ENCODE measurements around the gene SMNDC1. TPM values are rescaled to one million over a fixed set of nuclear protein-coding genes. Genes with fewer than 3 reads are reported as not detected.

Gene SMNDC1
- total RNA-seq, 4 donors from 2014 or later, result 3.6 to 15.7 (median 8.9) TPM

- Histone ChIP-seq H3K27ac (peak overlapping the region; percentile 38 to 66 (median 46)), H3K27me3 (no peaks in the 10 kb centered on the region), H3K4me3 (no peak overlapping the region), H3K4me1 (peaks cover 0 to 18% (median 1%) of the 10 kb centered on the region in 4 donors), H3K36me3 (no peaks in the 10 kb centered on the region), H3K9me3 (no peaks in the 10 kb centered on the region)
- TF ChIP-seq POLR2AphosphoS5 (IDR thresholded peaks at IDR 0.05) (no peak), POLR2A (IDR thresholded peaks at IDR 0.05) (no peak), EP300 (IDR thresholded peaks at IDR 0.05; ENCODE audit: low read depth) (no peak), CTCF (IDR thresholded peaks at IDR 0.05) (no peak)
- in situ Hi-C loops (cut with MboI; ENCODE audit: low pct_ligation_motif_present in 1 of 4, low pct_unique_long_range_greater_than_20kb in 1 of 4, low sequenced_read_pairs in 3 of 4) (no loop called here), intact Hi-C loops (cut with DNase I; ENCODE audit: low total_unique reads) (no loop called here)
- 13 to 59% methylated on average over 1 of the region's 1 CpG for WGBS, 2 donors (ENCODE audit: low coverage in 1 of 2)
- no peak for DNase-seq
Measured at GRCh38 chr10:110260746-110261477, 43.8 kb downstream of the SMNDC1 start.

GRCh38 chr10:110259317-110259716, 45.4 kb downstream of the SMNDC1 start:
- DNase-seq, result no peak
- TF ChIP-seq POLR2A (IDR thresholded peaks at IDR 0.05), result no peak
- no peak for TF ChIP-seq CTCF (IDR thresholded peaks at IDR 0.05)
- no peak for TF ChIP-seq EP300 (IDR thresholded peaks at IDR 0.05; ENCODE audit: low read depth)
- TF ChIP-seq POLR2AphosphoS5 (IDR thresholded peaks at IDR 0.05), result no peak
- Histone ChIP-seq H3K4me1 (peaks cover 0 to 18% (median 1%) of the 10 kb centered on the region in 4 donors), H3K36me3 (no peaks in the 10 kb centered on the region), H3K27me3 (no peaks in the 10 kb centered on the region), H3K27ac (no peak overlapping the region), H3K9me3 (no peaks in the 10 kb centered on the region), H3K4me3 (no peak overlapping the region)
- in situ Hi-C loops (cut with MboI; ENCODE audit: low pct_ligation_motif_present in 1 of 4, low pct_unique_long_range_greater_than_20kb in 1 of 4, low sequenced_read_pairs in 3 of 4) (no loop called here), intact Hi-C loops (cut with DNase I; ENCODE audit: low total_unique reads) (no loop called here)

DNA sequence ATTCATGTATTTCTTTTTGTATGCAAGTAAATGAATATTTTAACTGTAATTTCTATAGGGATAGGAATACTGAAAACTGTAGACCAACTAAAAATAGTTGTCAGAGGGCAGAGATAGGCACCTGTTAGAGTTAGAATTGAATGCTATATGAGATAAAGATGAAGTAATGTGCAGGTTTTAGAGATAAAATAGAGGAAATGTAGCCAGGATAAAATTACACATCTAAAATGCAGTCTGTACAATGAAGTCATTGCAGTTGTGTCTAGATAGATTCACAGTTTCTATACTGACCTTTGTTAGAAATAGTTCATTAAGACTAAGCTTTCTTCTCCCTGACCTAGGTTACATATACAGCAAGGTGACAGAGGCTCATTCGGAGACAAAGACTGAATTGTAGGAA, 46.2 kb downstream of the SMNDC1 start:
- DNase-seq, result no peak
- no peak for TF ChIP-seq POLR2AphosphoS5 (IDR thresholded peaks at IDR 0.05)
- TF ChIP-seq EP300 (IDR thresholded peaks at IDR 0.05; ENCODE audit: low read depth), result no peak
- no peak for TF ChIP-seq CTCF (IDR thresholded peaks at IDR 0.05)
- TF ChIP-seq POLR2A (IDR thresholded peaks at IDR 0.05), result no peak
- H3K27ac ChIP-seq, result no peak overlapping the region
- H3K4me1 ChIP-seq, result peaks cover 0 to 17% (median 1%) of the 10 kb centered on the region in 4 donors
- no peak overlapping the region for H3K4me3 ChIP-seq
- 92% methylated on average over 1 of the region's 1 CpG; no CpG with 5 or more reads in 1 of the 2 donors for WGBS, 2 donors (ENCODE audit: low coverage in 1 of 2)
- H3K27me3 ChIP-seq, result no peaks in the 10 kb centered on the region
- no peaks in the 10 kb centered on the region for H3K36me3 ChIP-seq
- no peaks in the 10 kb centered on the region for H3K9me3 ChIP-seq
- in situ Hi-C loops (cut with MboI; ENCODE audit: low pct_ligation_motif_present in 1 of 4, low pct_unique_long_range_greater_than_20kb in 1 of 4, low sequenced_read_pairs in 3 of 4) (no loop called here), intact Hi-C loops (cut with DNase I; ENCODE audit: low total_unique reads) (no loop called here)

- Histone ChIP-seq H3K36me3 (no peaks in the 10 kb centered on the region), H3K9me3 (no peaks in the 10 kb centered on the region), H3K4me1 (no peaks in the 10 kb centered on the region), H3K27ac (no peak overlapping the region), H3K4me3 (no peak overlapping the region), H3K27me3 (no peaks in the 10 kb centered on the region)
- in situ Hi-C loops (cut with MboI; ENCODE audit: low pct_ligation_motif_present in 1 of 4, low pct_unique_long_range_greater_than_20kb in 1 of 4, low sequenced_read_pairs in 3 of 4) (no loop called here), intact Hi-C loops (cut with DNase I; ENCODE audit: low total_unique reads) (no loop called here)
- no peak for DNase-seq
- TF ChIP-seq CTCF (IDR thresholded peaks at IDR 0.05), result no peak
- TF ChIP-seq POLR2AphosphoS5 (IDR thresholded peaks at IDR 0.05), result no peak
- TF ChIP-seq POLR2A (IDR thresholded peaks at IDR 0.05), result no peak
- TF ChIP-seq EP300 (IDR thresholded peaks at IDR 0.05; ENCODE audit: low read depth), result no peak
Measured at GRCh38 chr10:110254467-110254866, 50.3 kb downstream of the SMNDC1 start.
